HG03280 (cell line): Measurements from ENCODE around the gene RERE.
"Not testable (repeated sequence)": the region's sequence is repeated elsewhere in the genome, so short reads cannot be mapped to it uniquely, and the experiment has no call there.

Experiments used
- ATAC-seq: cut with Tn5 transposase; IDR thresholded peaks from one replicate; pipeline ENCODE4 v1.9.1; 2021; ENCODE audit warnings: mild to moderate bottlenecking, moderate library complexity; ENCODE audit not compliant: unreplicated experiment

RERE gene

DNA sequence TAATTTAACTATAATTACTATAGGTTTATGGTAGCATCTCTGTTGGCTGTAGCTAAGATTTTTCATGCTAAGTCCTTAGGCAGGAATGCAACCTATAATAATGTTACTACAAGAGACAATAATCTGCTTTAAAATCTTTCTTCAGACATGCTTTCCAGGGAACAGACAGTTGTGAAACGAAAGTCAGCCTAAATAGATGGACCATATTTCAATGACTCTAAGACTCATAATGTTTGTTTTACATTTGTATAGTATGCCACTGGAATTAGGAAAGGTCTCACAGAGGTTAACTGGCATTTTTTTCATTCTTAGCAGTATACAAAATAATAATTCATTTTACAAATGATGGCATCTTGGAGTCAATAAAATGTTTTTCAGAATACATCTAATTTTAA lies 8.1 kb downstream of the RERE start:
- no peak for ATAC-seq

DNA sequence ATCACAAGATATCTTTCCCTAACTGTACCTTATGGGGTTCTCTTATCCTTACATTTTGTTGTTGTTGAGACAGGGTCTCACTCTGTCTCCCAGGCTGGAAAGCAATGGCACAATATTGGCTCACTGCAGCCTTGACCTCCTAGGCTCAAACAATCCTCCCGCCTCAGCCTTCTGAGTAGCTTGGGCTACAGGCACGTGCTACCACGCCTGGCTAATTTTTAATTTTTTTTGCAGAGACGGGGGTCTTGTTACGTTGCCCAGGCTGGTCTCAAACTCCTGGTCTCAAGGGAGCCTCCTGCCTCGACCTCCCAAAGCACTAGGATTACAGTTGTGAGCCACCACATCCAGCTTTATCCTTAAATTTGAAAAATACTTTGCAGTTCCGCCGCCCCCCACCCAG lies 10.4 kb downstream of the RERE start:
- no peak for ATAC-seq

DNA sequence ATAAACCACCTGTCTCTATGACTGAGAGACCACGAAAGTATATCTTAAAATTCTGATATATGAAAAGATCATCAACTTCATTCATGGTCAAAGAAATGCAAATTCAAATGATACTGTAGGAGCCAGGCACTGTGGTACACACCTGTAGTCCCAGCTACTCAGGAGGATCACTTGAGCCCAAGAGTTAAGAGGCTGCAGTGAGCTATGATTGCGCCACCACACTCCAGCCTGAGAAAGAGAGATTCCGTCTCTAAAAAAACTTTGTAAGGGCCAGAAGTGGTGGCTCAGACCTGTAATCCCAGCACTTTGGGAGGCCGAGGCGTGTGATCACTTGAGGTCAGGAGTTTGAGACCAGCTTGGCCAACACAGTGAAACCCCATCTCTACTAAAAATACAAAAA lies 17.0 kb downstream of the RERE start:
- no peak for ATAC-seq

DNA sequence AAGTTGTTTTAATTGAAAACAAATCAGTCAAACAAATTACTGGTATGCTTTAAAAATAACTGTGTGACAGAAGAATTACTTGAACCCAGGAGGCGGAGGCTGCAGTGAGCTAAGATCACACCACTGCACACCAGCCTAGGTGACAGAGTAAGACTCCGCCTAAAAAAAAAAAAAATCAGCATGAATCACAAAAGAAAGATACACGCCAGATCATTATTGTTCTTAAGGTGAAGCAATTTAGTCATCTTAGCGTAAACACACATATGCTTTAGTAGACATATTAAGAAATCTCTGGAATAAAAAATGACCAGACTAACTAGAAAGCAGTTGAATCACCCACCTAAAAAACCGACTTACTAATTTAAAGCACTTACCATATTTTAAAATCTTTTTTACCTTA lies 20.2 kb downstream of the RERE start:
- ATAC-seq = no peak

DNA sequence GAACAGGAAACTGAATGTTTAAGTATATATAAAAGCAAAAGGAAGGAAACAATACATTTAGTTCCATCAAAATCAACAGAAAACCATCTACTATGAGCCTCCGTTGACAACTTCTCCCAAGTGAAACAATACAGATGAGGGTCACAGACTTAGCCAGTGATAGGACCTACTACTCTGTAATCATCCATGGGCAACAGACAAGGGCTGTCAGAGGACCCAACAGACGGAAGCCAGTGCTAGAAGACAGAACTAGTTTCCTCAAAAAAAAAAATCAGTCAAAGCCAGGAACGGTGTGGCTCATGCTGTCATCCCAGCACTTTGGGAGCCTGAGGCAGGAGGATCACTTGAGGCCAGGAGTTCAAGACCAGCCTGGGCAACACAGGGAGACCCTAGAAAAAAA lies 20.6 kb downstream of the RERE start:
- ATAC-seq = no peak

DNA sequence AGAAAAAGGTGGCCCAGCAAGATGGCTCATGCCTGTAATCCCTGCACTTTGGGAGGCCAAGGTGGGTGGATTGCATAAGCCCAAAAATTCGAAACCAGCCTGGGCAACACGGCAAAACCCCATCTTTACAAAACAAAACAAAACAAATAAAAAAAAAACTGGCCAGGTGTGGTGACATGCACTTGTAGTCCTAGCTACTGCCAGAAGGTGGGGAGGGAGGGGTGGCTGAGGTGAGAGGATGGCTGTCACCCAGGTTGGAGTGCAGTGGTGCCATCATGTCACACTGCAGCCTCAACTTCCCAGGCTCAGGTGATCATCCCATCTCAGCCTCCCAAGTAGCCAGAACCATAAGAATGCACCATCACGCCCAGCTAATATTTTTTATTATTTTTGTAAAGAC lies 22.8 kb downstream of the RERE start:
- ATAC-seq = no peak

DNA sequence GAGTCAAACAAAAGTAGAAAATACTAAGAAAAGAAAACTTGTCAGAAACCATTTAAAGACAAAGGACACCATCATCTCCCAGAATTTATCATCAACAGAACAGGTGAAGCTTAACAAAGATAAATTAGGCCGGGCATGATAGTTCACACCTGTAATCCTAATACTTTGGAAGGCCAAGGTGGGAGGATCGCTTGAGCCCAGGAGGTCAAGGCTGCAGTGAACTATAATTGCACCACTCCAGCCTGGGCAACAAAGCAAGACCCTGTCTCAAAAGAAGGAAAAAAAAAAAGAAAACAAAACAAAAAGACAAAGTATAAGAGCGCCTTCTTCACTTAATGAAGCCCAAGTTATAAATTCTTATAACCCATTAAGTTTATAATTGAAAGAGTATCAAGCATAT lies 25.6 kb downstream of the RERE start:
- ATAC-seq = no peak

DNA sequence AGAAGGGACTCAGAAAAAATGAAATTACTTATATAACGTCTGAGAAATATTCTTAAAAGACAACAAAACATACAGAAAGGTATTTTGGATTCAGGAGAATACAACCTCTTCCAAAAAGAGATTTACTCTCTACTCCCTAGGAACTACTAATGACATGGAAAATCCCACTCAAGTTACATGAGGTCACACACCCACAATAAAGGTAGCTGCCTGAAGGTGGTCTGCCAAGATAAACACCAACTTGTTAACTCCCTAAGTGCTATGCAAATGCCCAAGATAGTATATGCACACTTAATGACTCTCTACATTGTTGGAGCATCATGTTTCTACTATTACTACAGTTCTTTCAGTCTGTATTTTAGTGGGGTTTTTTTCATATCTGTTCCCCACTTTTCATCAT lies 26.5 kb downstream of the RERE start:
- no peak for ATAC-seq

DNA sequence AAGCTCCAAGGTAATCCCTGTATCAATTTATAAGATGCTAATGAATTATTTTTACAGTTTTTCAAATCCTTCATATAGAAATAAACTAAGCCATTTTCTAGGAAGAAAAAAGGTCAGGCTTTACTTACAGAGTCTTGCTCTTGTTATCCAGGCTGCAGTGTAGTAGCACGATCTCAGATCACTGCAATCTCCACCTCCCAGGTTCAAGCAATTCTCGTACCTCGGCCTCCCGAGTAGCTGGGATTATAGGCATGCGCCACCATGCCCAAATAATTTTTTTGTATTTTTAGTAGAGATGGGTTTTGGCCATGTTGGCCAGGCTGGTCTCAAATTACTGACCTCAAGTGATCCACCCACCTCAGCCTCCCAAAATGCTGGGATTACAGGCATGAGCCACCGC lies 27.0 kb downstream of the RERE start:
- no peak for ATAC-seq

DNA sequence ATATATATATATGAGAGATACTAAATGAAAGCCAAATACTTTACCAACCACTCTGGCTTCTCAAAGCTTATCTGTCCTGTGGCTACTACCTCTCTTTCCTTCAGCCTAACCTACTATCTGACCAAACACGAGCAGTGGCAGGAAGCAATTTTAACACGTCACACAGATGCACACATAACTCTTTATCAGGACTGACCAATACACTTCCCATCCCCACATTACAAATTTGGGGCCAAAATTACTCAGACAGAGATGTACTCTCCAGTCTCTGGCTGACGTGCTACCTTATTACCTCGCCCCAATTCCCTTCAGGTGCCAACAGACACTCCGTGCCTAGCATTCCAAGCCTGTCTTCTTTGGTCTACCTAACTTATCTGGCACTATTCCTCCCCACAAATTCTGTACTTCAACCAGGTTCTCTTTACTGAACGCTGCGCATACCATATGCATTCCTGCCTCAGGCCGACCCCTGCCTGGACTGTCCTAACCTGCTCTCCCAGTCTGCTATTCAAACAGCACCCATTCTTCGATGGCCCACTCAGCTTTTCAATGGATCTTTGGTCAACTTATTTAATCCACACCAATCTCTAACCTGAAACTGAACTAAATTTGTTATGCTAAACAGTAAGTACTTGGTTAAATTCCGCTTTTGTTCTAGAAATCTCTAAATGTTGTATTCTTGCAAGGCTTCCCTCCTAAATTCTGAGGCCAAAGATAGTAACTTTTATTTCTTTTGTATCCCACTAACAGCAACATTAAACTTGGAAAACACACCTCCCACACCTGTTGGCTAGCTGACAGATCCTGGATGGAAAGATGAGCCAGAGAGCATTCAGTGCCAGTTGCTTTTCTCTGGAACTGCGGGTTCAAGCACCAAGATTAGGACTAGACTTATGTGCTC lies 27.9 kb downstream of the RERE start:
- no peak for ATAC-seq

DNA sequence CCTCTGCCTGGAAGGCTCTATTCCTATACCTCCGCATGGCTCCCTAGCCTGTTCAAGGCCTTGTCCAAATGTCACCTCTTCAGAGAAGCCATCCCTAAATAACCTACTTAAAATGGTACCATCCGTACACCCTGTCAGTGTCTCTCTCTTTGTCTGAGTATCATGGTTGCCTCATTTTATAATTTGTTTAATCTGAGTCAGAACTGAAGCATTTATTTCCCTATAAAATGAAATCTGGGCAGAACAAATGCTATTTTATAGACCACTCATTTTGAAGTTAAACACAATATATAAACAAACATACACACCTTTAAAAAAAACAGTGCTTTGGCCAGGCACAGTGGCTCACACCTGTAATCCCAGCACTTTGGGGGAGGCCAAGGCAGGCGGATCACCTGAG lies 30.2 kb downstream of the RERE start:
- ATAC-seq = no peak

DNA sequence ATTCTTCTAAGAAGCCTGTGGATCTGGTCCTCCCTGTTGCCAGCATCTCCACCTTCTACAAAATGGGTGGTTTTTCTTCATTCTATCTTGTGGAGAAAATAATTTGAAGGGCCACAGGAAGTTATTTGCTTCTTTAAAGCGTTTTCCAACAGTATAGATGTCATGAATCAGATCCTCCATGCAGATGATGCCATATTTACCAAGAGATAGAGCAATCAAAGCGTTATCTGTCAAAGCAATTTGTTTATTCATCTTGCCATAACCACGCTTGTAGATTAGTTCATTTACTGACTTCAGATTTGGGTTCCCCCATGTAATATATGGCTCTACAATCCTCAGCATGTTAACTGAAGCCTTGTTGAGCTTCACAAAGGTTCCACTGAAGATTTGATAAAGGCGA lies 31.2 kb downstream of the RERE start:
- ATAC-seq = not testable (repeated sequence)

DNA sequence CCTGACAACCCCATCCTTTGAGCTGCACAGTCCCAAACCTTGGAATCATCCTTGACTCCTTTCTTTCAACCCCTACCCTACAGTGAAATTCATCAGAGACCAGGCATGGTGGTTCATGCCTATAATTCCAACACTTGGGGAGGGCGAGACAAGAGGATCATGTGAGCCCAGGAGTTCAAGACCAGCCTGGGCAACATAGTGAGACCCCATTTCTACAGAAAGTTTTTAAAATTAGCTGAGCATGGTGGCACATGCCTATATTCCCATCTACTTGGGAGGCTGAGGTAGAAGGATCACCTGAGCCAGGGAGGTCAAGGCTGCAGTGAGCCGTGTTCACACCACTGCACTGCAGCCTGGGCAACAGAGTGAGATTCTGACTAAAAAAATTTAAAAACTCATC lies 34.5 kb downstream of the RERE start:
- ATAC-seq = no peak

DNA sequence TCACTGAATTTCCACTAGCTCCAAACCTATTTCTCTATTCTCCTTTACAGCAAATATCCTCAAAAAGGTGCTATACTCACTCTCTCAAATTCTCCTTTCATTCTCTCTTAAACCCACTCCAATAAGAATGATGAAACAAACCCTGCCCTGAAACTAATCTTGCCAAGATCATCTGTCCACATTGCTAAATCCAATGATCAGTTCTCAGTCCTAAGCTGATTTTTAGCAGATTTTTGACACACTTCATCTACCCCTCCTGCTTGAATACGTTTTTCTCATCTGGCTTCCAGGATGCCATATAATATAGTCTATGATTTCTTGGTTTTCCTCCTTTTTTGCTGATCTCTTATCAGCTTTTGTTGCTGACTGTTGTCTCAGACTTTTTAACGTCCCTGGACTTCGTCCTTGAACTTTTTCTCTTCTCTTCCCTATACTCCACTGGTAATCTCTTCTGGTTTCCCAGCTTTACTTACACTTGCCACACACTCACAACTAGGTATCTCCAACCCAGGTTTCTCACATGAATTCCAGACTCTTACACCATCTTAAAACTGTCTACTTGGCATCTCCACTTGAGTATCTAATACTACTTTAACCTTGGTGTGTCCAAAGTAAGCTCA lies 35.3 kb downstream of the RERE start:
- no peak for ATAC-seq

DNA sequence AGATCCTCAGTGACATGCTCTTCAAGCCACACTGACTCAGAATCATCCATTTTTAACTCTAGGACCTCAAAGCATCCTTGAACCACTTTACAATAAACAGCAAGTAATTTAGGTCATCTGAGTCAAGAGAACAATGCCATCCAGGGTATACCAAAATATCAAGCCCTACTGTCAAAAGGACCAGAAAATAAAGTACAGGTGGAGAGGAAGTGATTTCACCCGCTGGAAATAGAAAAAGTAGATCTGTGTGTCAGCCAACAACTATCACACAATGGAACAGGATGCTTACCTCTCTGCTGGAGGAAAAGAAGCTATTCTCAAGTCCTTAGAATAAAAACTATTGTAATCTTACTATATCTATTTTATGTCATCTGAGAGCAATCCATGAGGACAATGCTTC lies 37.0 kb downstream of the RERE start:
- ATAC-seq = no peak

DNA sequence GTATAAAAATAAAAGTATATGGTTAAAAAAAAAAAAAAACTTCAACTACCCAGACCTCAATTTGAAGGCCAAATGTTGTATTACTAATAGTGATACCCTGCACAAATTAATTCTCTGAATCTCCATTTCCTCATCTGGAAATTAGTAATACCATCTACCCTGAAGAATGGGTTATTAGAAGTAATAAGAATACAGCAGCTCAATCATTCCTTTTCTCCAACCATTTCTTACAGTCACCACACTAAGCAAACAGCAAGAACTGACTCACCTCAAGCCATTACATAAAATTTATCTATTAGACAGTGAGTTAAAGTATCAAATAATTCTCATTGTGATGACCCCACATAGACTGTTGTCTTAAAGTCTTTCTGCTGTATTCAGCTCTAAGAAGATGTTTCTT lies 39.6 kb downstream of the RERE start:
- no peak for ATAC-seq

DNA sequence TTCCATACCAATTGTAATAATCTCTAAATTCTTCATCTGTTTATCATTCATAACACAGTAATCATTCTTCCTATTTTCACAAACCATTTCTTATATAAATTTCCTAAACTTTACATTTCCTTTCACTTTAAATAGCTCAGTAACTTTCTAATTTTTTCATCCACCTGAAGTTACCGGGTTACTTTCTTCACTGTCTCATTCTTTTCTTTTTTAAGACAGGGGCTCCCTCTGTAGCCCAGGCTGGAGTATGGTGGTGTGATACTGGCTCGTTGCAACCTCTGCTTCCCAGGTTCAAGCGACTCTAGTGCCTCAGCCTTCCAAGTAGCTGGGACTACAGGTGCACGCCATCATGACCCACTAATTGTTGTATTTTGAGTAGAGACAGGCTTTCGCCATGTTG lies 41.3 kb downstream of the RERE start:
- ATAC-seq = no peak

DNA sequence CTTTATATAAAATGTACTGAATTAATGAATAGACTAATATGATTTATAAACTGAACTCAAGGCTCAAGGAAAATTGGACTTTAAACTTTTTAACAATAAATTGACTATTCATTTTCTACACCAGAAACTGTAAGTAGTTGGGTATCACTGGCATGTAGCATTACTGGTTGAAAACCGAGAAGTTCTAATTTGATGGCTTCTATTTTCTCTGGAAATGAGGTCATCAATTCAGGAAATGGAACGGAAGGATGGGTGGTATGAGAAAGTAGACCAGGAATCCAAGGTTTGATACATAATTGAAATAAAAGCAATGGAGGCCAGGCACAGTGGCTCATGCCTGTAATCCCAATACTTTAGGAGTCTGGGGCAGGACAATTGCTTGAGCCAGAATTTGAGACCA lies 50.4 kb downstream of the RERE start:
- no peak for ATAC-seq

DNA sequence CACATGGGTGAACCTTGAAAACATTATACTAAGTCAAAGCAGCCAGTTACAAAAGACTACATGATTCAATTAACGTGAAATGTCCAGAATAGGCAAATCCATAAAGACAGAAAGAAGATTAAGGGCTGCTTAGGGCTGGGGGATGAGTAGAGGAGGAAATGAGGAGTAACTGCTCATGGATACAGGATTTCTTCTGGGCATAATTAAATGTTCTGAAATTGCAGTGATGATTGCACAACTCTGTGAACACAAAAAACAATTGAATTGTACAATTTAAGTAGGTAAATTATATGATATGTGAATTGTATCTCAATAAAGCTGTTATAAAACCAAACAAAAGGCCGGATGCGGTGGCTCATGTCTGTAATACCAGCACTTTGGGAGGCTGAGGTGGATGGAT lies 52.2 kb downstream of the RERE start:
- ATAC-seq = no peak

DNA sequence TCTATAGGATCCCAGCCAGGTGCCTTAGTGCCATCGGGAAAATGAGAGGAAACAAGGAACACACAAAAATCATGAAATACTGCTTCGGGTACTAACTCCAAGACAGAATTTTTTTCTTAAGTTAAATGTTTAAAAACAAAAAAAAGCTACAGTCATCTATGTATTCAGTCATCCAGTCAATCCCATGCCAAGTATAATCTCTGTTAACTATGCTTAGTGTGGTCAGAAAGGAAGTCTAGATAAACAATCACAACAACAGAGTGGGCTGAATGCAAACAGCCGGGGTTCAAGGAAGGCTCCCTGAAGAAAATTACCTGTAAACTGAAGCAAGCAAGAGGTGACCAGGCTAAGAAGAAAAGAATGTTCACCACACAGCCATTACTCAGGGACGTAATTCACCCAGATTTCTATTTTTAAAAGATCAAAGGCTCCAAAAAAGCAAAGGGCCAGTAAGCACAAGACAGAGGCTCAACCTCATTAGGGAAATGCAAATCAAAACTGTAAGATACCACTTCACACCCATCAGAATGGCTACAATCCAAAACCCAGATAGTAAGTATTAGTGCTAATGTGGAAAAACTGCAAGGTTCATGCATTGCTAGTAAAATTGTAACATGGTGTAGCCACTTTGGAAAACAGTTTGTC lies 53.0 kb downstream of the RERE start:
- ATAC-seq = no peak

DNA sequence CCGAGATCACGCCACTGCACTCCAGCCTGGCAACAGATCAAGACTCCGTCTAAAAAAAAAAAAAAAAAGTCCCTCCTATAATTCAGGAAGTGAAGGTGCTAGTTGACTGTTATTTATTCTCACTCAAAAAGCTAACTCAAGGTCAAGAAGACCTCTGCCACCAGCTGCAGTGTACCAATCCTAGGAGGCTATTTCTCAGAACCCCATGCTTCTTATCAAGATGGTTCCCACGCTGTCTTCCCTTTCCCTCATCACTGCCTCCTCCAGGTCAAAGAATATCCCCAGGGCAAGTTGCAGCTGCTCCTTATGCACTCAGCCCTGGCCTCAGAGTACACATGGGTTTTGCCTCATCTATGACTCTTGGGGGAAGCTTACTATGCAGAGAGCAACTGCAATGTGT lies 53.6 kb downstream of the RERE start:
- no peak for ATAC-seq

DNA sequence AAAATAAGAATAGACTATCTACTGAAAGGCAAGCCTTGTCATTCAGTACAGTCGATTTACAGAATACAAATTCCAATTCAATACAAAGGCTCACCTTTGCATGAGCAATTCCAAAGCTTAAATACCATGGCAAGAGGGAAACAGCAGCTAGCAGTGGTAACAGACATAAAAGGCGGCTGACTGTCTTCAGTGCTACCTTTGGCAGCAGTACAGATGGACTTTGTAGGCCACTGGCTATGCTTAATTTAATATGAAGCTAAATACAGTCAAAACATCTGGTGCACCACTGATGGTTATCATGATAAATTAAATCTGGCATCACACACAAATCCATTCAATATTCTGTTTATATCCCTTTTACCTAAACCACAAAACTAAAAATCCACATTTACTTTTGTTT lies 62.4 kb downstream of the RERE start:
- no peak for ATAC-seq
